HepG2 (cell line): ENCODE measurements around the gene SMIM14. TPM values are rescaled to one million over a fixed set of nuclear protein-coding genes. Genes with fewer than 3 reads are reported as not detected.

Source experiments
- ATAC-seq: fragments of 200-7000 bp; cut with Tn5 transposase; 3 replicates; pipeline ENCODE4 v1.9.1; 2020; ENCODE audit warnings: mild to moderate bottlenecking, moderate library complexity
- BruUV-seq: library from RNA; stranded (reverse); fragments of 400-500 nt; replicated peaks from 2 replicates; lab custom pipeline; 2021; lab: Mats Ljungman, UMichigan
- CTCF ChIA-PET: fragments of 300-600 bp; formaldehyde crosslinking; extraction: SDS; loops from one replicate; lab custom pipeline; 2021; ENCODE audit warnings: low total read pairs, inconsistent platforms, low intra/inter-chr PET ratio; lab: Yijun Ruan, JAX
- POLR2A ChIA-PET: fragments of 350-600 bp; sonication (Branson Sonifier 250); formaldehyde crosslinking; loops from one replicate; lab custom pipeline; 2020; ENCODE audit warnings: antibody characterized with exemption, inconsistent platforms; lab: Yijun Ruan, JAX
- DNase-seq: peaks from one replicate; pipeline ENCODE4 v3.0.0-alpha.2; 2015; ENCODE audit warnings: low spot score
- FAIRE-seq: peaks from 3 replicates; lab custom pipeline; 2011; peaks lifted over from hg19 to GRCh38; lab: Jason Lieb, UNC
- H2AFZ ChIP-seq: one replicate; pipeline ENCODE4 v1.6.1; 2011; ENCODE audit warnings: low read length, inconsistent platforms
- H3K27ac ChIP-seq: fragments of 300-600 bp; 3 replicates; pipeline ENCODE4 v1.8.0; 2011; ENCODE audit warnings: mixed run types, mild to moderate bottlenecking, mixed read lengths, low read length, inconsistent platforms; ENCODE audit not compliant: insufficient read depth; ENCODE audit errors: extremely low read length
- H3K27me3 ChIP-seq, 2 experiments: fragments of 200-600 bp in 1 of 2; 2 replicates in 1 of 2; 3 replicates in 1 of 2; pipeline versions ENCODE4 v1.6.0 to v1.8.0; 2011; ENCODE audit warnings: low read length in 2 of 2, mild to moderate bottlenecking in 2 of 2, moderate library complexity in 2 of 2, inconsistent platforms in 1 of 2; ENCODE audit not compliant: insufficient read depth in 2 of 2, control insufficient read depth in 1 of 2
- H3K36me3 ChIP-seq, 2 experiments: fragments of 200-600 bp in 1 of 2; replicated peaks in 1 of 2; 2 replicates in 1 of 2; 3 replicates in 1 of 2; pipeline versions ENCODE4 v1.5.1 to v1.8.0; 2011; ENCODE audit warnings: low read length in 2 of 2, inconsistent platforms in 1 of 2; ENCODE audit not compliant: insufficient read depth in 2 of 2, control insufficient read depth in 1 of 2
- H3K4me1 ChIP-seq: 2 replicates; pipeline ENCODE4 v1.5.1; 2012; ENCODE audit warnings: low read length, inconsistent platforms; ENCODE audit not compliant: insufficient read depth
- H3K4me2 ChIP-seq: 2 replicates; pipeline ENCODE4 v1.6.0; 2011; ENCODE audit warnings: low read depth, low read length, inconsistent platforms
- H3K4me3 ChIP-seq, 3 experiments: fragments of 200-600 bp in 1 of 3; sonication (generic), shearing (Covaris generic) in 1 of 3; replicated peaks in 1 of 3; 2 replicates each; pipeline ENCODE4 v1.5.1; 2011 to 2016; ENCODE audit warnings: low read length in 3 of 3, inconsistent platforms in 2 of 3, low read depth in 2 of 3, mild to moderate bottlenecking in 2 of 3, control low read depth in 1 of 3, mixed read lengths in 1 of 3; ENCODE audit not compliant: insufficient read depth in 1 of 3
- H3K79me2 ChIP-seq: one replicate; pipeline ENCODE4 v1.6.1; 2011; ENCODE audit warnings: low read length, inconsistent platforms; ENCODE audit not compliant: insufficient read depth
- H3K9ac ChIP-seq: 2 replicates; pipeline ENCODE4 v1.6.0; 2011; ENCODE audit warnings: mild to moderate bottlenecking, low read depth, low read length, inconsistent platforms; ENCODE audit not compliant: insufficient read depth
- H3K9me3 ChIP-seq: 2 replicates; pipeline ENCODE4 v1.5.1; 2012; ENCODE audit warnings: mild to moderate bottlenecking, low read length
- H4K20me1 ChIP-seq: 2 replicates; pipeline ENCODE4 v1.6.0; 2011; ENCODE audit warnings: inconsistent platforms, mild to moderate bottlenecking, low read length, moderate library complexity; ENCODE audit not compliant: insufficient read depth
- ATF3 ChIP-seq: sonication (generic); formaldehyde crosslinking; IDR thresholded peaks from 2 replicates; pipeline ENCODE4 v1.4.0; 2020; ENCODE audit warnings: missing genetic modification reagents
- CSRNP1 ChIP-seq: sonication (generic); formaldehyde crosslinking; IDR thresholded peaks from 2 replicates; pipeline ENCODE4 v1.8.1; 2023; ENCODE audit warnings: mild to moderate bottlenecking, missing genetic modification reagents
- ETV5 ChIP-seq: IDR thresholded peaks from 2 replicates; pipeline ENCODE4 v1.6.1; 2018; ENCODE audit warnings: missing biosample characterization, missing genetic modification reagents, inconsistent platforms, borderline replicate concordance
- FOXA3 ChIP-seq: IDR thresholded peaks from 2 replicates; pipeline ENCODE4 v1.6.1; 2016; ENCODE audit warnings: missing genetic modification reagents, missing compliant biosample characterization
- GATAD2A ChIP-seq: IDR thresholded peaks from 2 replicates; pipeline ENCODE4 v1.6.1; 2016
- HES4 ChIP-seq: sonication (generic); formaldehyde crosslinking; IDR thresholded peaks from 2 replicates; pipeline ENCODE4 v1.9.0; 2021; ENCODE audit warnings: mild to moderate bottlenecking, missing genetic modification reagents, borderline replicate concordance
- HOXA3 ChIP-seq: sonication (generic); formaldehyde crosslinking; IDR thresholded peaks from 2 replicates; pipeline ENCODE4 v1.5.0; 2020; ENCODE audit warnings: missing genetic modification reagents
- MED13 ChIP-seq: sonication (generic); formaldehyde crosslinking; IDR thresholded peaks from 2 replicates; pipeline ENCODE4 v1.5.0; 2020; ENCODE audit warnings: missing genetic modification reagents
- NAIF1 ChIP-seq: sonication (generic); formaldehyde crosslinking; IDR thresholded peaks from 2 replicates; pipeline ENCODE4 v1.5.0; 2020; ENCODE audit warnings: mild to moderate bottlenecking, missing genetic modification reagents, borderline replicate concordance
- NCOA5 ChIP-seq: sonication (generic); formaldehyde crosslinking; IDR thresholded peaks from 2 replicates; pipeline ENCODE4 v1.4.0; 2020; ENCODE audit warnings: missing genetic modification reagents
- NFATC3 ChIP-seq: sonication (generic); formaldehyde crosslinking; IDR thresholded peaks from 2 replicates; pipeline ENCODE4 v1.5.1; 2020; ENCODE audit warnings: mild to moderate bottlenecking, missing genetic modification reagents
- NFRKB ChIP-seq: fragments of 450-650 bp; IDR thresholded peaks from 2 replicates; pipeline ENCODE4 v1.6.1; 2017
- NR2F2 ChIP-seq: IDR thresholded peaks from 2 replicates; pipeline ENCODE4 v1.6.1; 2012; ENCODE audit warnings: low read depth, inconsistent platforms, borderline replicate concordance
- NR2F6 ChIP-seq, 2 experiments: IDR thresholded peaks; 2 replicates each; pipeline ENCODE4 v1.6.1; 2016; ENCODE audit warnings: antibody characterized with exemption in 1 of 2, mild to moderate bottlenecking in 1 of 2
- SAP130 ChIP-seq: IDR thresholded peaks from 2 replicates; pipeline ENCODE4 v1.6.1; 2016; ENCODE audit warnings: low read depth
- TEAD3 ChIP-seq: optimal IDR thresholded peaks from 2 replicates; pipeline ENCODE3; 2016; ENCODE audit warnings: borderline replicate concordance
- TFAP4 ChIP-seq: sonication (generic); IDR thresholded peaks from 2 replicates; pipeline ENCODE4 v1.6.1; 2016; ENCODE audit warnings: low read depth, borderline replicate concordance
- ZNF180 ChIP-seq: sonication (generic); formaldehyde crosslinking; IDR thresholded peaks from 2 replicates; pipeline ENCODE4 v1.4.0; 2020; ENCODE audit warnings: low read depth, missing genetic modification reagents, borderline replicate concordance
- WGBS: methylation state at CpG from one replicate; pipeline ENCODE4 v1.1.6; 2017; ENCODE audit warnings: low lambda C conversion rate; 5-methylcytosine and 5-hydroxymethylcytosine counted together
- in situ Hi-C: cut with HindIII; loops from 2 replicates; pipeline ENCODE4 v1.10.0; 2017; ENCODE audit warnings: low pct_unique_long_range_greater_than_20kb; ENCODE audit not compliant: extremely low pct_ligation_motif_present
- intact Hi-C: fragments of 100-400 bp; cut with micrococcal nuclease; formaldehyde crosslinking; loops from one replicate; pipeline ENCODE4 v1.10.0; 2022; ENCODE audit not compliant: unreplicated experiment
- polyA plus RNA-seq, 8 experiments: library from polyadenylated mRNA; depleted of rRNA in 3 of 8; stranded (reverse) in 7 of 8; unstranded in 1 of 8; fragments of >200 nt; fragmentation: Illumina TruSeq in 4 of 8; extraction: Trizol in 4 of 8; gene quantifications; 2 replicates each; pipeline versions ENCODE4 v1.2.1 to v1.2.3, GENCODE V29; 2011 to 2016; ENCODE audit warnings: low read depth in 4 of 8, missing spikeins in 1 of 8, mixed read lengths in 1 of 8; ENCODE audit not compliant: insufficient read depth in 1 of 8
- total RNA-seq, 5 experiments: library from RNA; depleted of rRNA; stranded (reverse); fragments of >200 nt; fragmentation: Illumina TruSeq; extraction: Trizol; gene quantifications; 2 replicates each; pipeline ENCODE4 v1.2.3, GENCODE V29; 2016; ENCODE audit warnings: low read depth in 1 of 5
- TF ChIP-seq, protein P1 (sequence below): sonication (generic); formaldehyde crosslinking; IDR thresholded peaks from 2 replicates; pipeline ENCODE4 v1.5.0; 2020; ENCODE audit warnings: mild to moderate bottlenecking, missing genetic modification reagents
- TF ChIP-seq, protein P2 (sequence below): sonication (generic); formaldehyde crosslinking; IDR thresholded peaks from 2 replicates; pipeline ENCODE4 v1.5.0; 2020; ENCODE audit warnings: missing genetic modification reagents

Gene SMIM14
- total and polyA plus RNA-seq, 2 of the 13 experiments (the other 11 are each of a cell fraction or from before 2014, with no cell fraction given), result 16.3 to 28.1 TPM

- TF ChIP-seq CSRNP1 (CRISPR knock-in tag) (no peak), NFRKB (no peak), ETV5 (CRISPR knock-in tag) (no peak), NFATC3 (no peak), MED13 (CRISPR knock-in tag) (no peak), ZNF180 (CRISPR knock-in tag) (no peak), NAIF1 (no peak)
- TF ChIP-seq, protein P1, sequence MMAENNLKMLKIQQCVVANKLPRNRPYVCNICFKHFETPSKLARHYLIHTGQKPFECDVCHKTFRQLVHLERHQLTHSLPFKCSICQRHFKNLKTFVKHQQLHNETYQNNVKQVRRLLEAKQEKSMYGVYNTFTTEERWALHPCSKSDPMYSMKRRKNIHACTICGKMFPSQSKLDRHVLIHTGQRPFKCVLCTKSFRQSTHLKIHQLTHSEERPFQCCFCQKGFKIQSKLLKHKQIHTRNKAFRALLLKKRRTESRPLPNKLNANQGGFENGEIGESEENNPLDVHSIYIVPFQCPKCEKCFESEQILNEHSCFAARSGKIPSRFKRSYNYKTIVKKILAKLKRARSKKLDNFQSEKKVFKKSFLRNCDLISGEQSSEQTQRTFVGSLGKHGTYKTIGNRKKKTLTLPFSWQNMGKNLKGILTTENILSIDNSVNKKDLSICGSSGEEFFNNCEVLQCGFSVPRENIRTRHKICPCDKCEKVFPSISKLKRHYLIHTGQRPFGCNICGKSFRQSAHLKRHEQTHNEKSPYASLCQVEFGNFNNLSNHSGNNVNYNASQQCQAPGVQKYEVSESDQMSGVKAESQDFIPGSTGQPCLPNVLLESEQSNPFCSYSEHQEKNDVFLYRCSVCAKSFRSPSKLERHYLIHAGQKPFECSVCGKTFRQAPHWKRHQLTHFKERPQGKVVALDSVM (CRISPR knock-in tag), result no peak
- TF ChIP-seq, protein P2, sequence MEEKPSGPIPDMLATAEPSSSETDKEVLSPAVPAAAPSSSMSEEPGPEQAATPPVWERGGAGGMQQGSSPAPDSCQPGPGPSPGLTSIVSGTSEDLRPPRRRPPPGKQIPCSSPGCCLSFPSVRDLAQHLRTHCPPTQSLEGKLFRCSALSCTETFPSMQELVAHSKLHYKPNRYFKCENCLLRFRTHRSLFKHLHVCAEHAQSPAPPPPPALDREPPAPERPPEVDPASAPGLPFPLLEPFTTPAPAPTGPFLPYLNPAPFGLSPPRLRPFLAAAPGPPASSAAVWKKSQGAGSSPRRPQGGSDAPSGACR (CRISPR knock-in tag), result no peak
- TF ChIP-seq, all 625 proteins: peak for 0
Measured at GRCh38 chr4:39626261-39626660, 12.4 kb downstream of the SMIM14 start (continued).

DNA sequence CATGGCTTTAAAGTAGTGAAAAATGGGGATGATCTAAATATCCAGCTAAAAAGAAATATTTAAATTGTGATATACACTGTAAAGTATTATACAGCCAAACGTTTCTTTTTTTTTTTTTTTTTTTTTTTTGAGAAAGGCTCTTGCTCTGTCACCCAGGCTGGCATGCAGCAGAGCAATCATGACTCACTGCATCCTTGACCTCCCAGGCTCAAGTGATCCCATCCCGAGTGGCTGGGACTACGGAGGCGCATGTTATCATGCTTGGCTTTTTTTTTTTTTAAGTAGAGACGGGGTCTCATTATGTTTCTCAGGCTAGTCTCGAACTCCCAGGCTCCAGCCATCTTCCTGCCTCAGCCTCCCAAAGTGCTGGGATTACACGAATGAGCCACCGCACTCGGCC is 17.1 kb downstream of the SMIM14 start:
- peaks cover 57% of the 10 kb centered on the region for H3K4me1 ChIP-seq
- CTCF ChIA-PET, result no interaction called here
- WGBS, result 22% methylated on average over 9 of the region's 9 CpGs
- TF ChIP-seq GATAD2A (CRISPR knock-in tag), result peak; percentile 73
- peak; percentile 69; the same call in 1 of the 2 replicates for TF ChIP-seq NR2F2
- peak; percentile 28; the same call in 1 of the 2 replicates for TF ChIP-seq HOXA3
- TF ChIP-seq SAP130, result peak; percentile 50; the same call in 1 of the 2 replicates
- TF ChIP-seq TFAP4, result no peak
- TF ChIP-seq NCOA5 (CRISPR knock-in tag), result no peak
- TF ChIP-seq FOXA3 (CRISPR knock-in tag), result peak; percentile 34; the same call in 1 of the 2 replicates
- peak; percentile 84 for TF ChIP-seq NR2F6 (IDR thresholded peaks at IDR 0.05)
- peak; percentile 86 for TF ChIP-seq NR2F6 (CRISPR knock-in tag; IDR thresholded peaks at IDR 0.05)
- TF ChIP-seq TEAD3, result peak; percentile 72
- TF ChIP-seq ATF3, result peak; percentile 75; the same call in 1 of the 2 replicates
- no peak for TF ChIP-seq HES4 (CRISPR knock-in tag)

More for the DNA sequence above, 17.1 kb downstream of the SMIM14 start:
- intact Hi-C loops, result loop anchor here (10.0 kb wide), 1 partner anchor 47 kb away; no protein-coding TSS in a partner anchor
- DNase-seq (peak; percentile 88), FAIRE-seq (no peak), ATAC-seq (peak; percentile 91)
- Histone ChIP-seq H3K9me3 (no peaks in the 10 kb centered on the region), H3K79me2 (no peaks in the 10 kb centered on the region), H3K36me3 (no peaks in the 10 kb centered on the region), H3K9ac (no peak overlapping the region), H2AFZ (no peak overlapping the region), H3K4me3 (no peak overlapping the region; a peak in 1 of 6 replicates), H3K27me3 (no peaks in the 10 kb centered on the region), H4K20me1 (no peaks in the 10 kb centered on the region), H3K27ac (peak overlapping the region; percentile 49), H3K4me2 (peak overlapping the region; percentile 37)
- in situ Hi-C loops, result no loop called here
- no TSS peak for BruUV-seq
- POLR2A ChIA-PET, result interaction anchor here (1.0 to 1.3 kb wide), 2 partner anchors 10 to 17 kb away, joined by 3 to 4 read pairs; partner anchors contain the start of gene SMIM14
